Measurements from ENCODE around the gene AFG1L.

DNA sequence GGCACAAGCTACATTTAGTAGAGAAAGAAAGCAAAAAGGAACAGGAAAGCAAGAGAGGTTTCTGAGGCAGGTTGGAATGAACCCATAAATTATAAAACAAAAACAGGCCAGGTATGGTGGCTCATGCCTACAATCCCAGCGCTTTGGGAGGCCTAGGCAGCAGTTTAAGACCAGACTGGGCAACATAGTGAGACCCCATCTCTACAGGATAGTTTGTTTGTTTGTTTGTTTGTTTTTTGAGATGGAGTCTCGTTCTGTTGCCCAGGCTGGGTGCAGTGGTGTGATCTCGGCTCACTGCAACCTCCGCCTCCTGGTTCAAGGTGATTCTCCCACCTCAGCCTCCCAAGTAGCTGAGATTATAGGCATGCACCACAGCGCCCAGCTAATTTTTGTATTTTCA lies 49.0 kb downstream of the AFG1L start:
- no peak for TF ChIP-seq EZH2 (IDR thresholded peaks at IDR 0.05; ENCODE audit: insufficient read depth, poor library complexity, severe bottlenecking)
- TF ChIP-seq EZH2phosphoT487 (IDR thresholded peaks at IDR 0.05; ENCODE audit: insufficient read depth, low read depth) = no peak
